Measurements from ENCODE around the gene FAM111A. TPM values are rescaled to one million over a fixed set of nuclear protein-coding genes. Genes with fewer than 3 reads are reported as not detected.

FAM111A gene
- total RNA-seq, 1 donor from 2014 or later = 44.7 TPM

DNA sequence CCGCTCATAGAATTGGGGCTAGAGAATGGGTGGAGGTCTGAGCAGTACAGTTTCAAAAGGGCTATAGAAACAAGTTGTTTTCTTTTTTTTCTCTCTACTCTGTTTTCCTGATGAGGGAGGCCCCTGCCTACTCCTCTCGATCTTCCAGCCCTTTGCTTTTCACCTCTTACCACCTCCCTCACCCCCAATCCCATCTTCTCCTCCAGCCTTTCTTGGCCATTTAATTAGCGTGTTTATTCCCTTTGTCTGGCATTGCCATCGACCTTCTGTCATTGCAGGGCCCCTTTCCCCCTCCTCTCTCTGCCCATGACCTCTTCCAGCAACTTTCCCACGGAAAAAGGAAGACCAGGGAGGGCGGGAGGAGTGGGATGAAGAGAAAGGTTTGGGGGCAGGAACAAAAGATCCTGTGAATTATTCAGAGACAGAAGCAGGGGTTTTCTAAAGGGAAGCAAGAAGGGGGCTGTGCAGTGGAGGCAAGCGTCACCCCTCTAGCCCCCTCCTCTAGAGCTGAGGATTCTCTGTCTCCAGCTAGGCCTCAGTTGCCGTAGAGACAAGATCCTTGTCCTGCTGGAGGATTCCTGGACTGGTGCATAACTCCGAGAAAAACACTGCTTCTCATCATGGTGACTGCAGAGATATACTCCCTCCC, 42.2 kb downstream of the FAM111A start:
- no peak for DNase-seq (ENCODE audit: low read depth)
- TF ChIP-seq, protein P1, sequence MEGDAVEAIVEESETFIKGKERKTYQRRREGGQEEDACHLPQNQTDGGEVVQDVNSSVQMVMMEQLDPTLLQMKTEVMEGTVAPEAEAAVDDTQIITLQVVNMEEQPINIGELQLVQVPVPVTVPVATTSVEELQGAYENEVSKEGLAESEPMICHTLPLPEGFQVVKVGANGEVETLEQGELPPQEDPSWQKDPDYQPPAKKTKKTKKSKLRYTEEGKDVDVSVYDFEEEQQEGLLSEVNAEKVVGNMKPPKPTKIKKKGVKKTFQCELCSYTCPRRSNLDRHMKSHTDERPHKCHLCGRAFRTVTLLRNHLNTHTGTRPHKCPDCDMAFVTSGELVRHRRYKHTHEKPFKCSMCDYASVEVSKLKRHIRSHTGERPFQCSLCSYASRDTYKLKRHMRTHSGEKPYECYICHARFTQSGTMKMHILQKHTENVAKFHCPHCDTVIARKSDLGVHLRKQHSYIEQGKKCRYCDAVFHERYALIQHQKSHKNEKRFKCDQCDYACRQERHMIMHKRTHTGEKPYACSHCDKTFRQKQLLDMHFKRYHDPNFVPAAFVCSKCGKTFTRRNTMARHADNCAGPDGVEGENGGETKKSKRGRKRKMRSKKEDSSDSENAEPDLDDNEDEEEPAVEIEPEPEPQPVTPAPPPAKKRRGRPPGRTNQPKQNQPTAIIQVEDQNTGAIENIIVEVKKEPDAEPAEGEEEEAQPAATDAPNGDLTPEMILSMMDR (conservative IDR thresholded peaks at IDR 0.05; ENCODE audit: low read depth, low read length) = no peak
- no peak overlapping the region for H3K4me3 ChIP-seq (ENCODE audit: low read depth, low read length)

DNA sequence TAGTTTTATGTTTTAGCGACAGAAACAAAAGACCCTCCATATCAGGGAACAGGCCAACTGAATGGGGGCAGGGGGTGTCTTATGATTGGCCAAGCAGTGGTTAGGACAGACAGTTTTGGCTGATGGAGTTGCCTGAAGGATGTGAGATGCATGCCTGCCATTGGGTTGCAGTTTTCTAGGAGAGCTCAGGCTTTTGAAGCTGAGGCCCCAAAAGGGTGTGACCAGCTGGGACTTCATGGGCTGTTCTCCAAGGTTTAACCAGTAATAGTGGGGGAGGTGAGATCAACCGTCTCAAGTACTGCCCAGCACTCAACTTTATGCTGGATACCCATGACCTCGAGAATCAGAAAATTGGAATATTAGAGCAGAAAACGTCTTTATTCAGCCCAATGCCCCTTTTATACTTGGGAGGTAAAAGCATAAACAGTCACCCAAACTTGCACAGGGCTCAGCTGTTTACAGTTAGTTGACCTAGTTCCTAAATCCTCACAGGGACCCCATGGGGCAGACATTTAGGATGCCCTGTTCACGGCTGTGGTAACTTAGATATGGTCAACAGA, 42.8 kb downstream of the FAM111A start:
- TF ChIP-seq, protein P1 (conservative IDR thresholded peaks at IDR 0.05; ENCODE audit: low read depth, low read length) = no peak
- DNase-seq (ENCODE audit: low read depth) = no peak
- H3K4me3 ChIP-seq (ENCODE audit: low read depth, low read length) = no peak overlapping the region

DNA sequence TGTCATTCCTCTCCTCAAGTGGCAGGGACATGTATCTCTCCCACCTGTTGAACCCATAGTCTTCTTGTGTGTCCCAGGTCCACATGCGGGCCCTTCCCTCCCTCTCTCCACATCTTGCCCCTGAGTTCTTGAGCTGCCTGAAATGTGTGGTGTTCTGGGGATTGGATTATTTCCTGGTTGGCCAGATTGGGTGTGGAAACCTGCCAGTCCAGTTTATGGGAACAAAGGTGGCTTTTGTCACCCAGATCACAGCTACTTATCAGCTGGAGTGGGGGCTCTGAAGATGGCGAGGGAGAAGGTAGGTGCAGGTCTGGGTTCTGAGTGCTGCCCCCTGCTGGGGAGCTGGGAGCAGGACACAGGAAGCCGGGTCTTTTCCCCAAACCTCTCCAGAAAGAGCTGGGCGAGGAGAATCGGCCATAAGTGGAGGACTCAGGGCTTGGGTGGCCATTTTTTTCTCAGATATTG, 43.5 kb downstream of the FAM111A start:
- no peak for DNase-seq (ENCODE audit: low read depth)
- H3K4me3 ChIP-seq (ENCODE audit: low read depth, low read length) = no peak overlapping the region
- TF ChIP-seq, protein P1 (conservative IDR thresholded peaks at IDR 0.05; ENCODE audit: low read depth, low read length) = peak; percentile 85

DNA sequence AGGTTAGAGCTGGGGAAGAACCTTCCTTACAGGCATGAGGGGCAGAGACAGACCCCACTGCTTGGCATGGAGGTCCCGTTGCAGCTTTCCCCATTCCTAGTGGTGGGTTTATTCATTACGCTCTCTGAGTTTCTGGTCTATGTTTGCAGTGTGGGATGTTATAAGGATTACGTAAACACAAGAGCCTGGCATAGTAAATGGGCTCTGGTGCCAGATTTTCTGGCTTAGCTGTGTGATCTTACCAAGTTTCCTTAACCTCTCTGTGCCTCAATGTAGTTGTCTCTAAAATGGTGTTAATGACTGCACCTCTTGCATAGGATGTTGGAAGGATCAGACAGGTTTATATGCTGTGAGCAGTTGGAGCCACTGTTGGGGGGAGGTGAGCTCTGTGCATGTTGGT, 44.4 kb downstream of the FAM111A start:
- DNase-seq (ENCODE audit: low read depth) = no peak
- TF ChIP-seq, protein P1 (conservative IDR thresholded peaks at IDR 0.05; ENCODE audit: low read depth, low read length) = no peak
- no peak overlapping the region for H3K4me3 ChIP-seq (ENCODE audit: low read depth, low read length)

DNA sequence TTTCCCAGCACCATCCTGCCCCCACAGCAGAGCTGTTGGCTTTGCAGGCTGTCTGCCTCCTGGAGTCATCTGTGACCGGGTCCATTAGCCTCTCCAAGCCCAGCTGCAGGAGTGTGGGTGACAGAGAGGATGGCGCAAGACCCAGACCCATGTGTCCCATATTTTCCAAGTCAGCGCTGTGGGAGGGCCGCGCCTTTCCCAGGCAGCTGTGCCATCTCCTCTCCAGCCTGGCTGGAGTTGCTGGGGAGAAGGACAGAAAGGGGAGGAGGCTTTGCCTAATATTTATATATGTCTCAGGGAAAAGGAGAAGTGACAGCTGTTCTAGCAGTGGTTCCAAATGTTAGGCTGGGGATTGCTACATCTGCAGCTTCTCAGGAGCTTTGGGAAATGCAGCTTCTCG, 44.9 kb downstream of the FAM111A start:
- no peak overlapping the region for H3K4me3 ChIP-seq (ENCODE audit: low read depth, low read length)
- no peak for DNase-seq (ENCODE audit: low read depth)
- TF ChIP-seq, protein P1 (conservative IDR thresholded peaks at IDR 0.05; ENCODE audit: low read depth, low read length) = no peak

DNA sequence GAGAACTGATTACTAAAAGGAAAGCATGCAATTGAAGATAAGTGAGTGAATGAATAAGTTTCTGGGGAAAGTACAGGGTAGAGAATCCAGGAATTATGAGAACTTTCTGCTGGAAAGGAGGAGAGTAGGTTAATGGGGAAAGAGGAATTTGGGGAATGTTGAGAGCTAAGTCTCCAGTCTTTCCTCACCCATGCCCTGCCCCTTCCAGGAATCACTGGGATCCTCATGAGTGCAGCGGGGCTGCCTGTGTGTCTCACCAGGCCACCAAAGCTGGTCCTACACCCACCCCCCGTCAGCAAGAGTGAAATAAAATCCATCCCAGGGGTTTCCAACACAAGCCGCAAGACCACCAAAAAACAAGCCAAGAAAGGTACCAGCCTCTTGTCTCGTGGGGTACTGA, 46.3 kb downstream of the FAM111A start:
- H3K4me3 ChIP-seq (ENCODE audit: low read depth, low read length) = no peak overlapping the region
- DNase-seq (ENCODE audit: low read depth) = no peak
- TF ChIP-seq, protein P1 (conservative IDR thresholded peaks at IDR 0.05; ENCODE audit: low read depth, low read length) = no peak

DNA sequence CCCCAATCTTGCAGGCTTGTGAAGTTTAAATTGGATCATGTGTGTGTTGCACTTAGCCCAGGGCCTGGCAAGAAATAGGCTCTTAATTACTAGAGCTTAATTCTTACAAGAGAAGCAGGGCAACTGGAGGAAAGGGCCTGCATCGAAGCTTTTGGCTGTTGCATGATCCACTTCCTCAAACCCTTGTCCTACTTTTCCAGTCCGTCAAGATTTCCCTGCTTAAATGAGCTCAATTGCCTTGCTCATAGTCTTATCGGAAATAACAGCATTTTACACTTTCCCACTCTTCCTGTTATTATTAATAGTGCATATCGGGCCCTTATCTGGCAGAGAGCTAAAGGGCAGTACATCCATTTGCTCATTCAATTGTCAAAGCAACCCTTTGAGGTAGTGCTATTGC, 47.3 kb downstream of the FAM111A start:
- H3K4me3 ChIP-seq (ENCODE audit: low read depth, low read length) = no peak overlapping the region
- TF ChIP-seq, protein P1 (conservative IDR thresholded peaks at IDR 0.05; ENCODE audit: low read depth, low read length) = no peak
- no peak for DNase-seq (ENCODE audit: low read depth)
